ENCODE data around the gene USP9Y.

Gene USP9Y

GRCh38 chrY:12701181-12701695, at the start of gene USP9Y:
USP9Y (plus strand) TSS chrY:12701231; CDS start chrY:12709448, 8,217 bp downstream.
- TF ChIP-seq GATA3 (IDR thresholded peaks at IDR 0.05; ENCODE audit: low read depth, low read length): no peak
- TF ChIP-seq GATA2 (IDR thresholded peaks at IDR 0.05; ENCODE audit: low read depth, low read length): no peak

- no peak for TF ChIP-seq GATA3 (IDR thresholded peaks at IDR 0.05; ENCODE audit: low read depth, low read length)
- TF ChIP-seq GATA2 (IDR thresholded peaks at IDR 0.05; ENCODE audit: low read depth, low read length): no peak
These were observed 49.4 kb upstream of the USP9Y start for GRCh38 chrY:12651621-12652036.

- no peak for TF ChIP-seq GATA2 (IDR thresholded peaks at IDR 0.05; ENCODE audit: low read depth, low read length)
- TF ChIP-seq GATA3 (IDR thresholded peaks at IDR 0.05; ENCODE audit: low read depth, low read length): no peak
These were observed 39.0 kb upstream of the USP9Y start for GRCh38 chrY:12661745-12662681.

GRCh38 chrY:12662745-12663591, 38.1 kb upstream of the USP9Y start:
- no peak for TF ChIP-seq GATA3 (IDR thresholded peaks at IDR 0.05; ENCODE audit: low read depth, low read length)

- TF ChIP-seq GATA2 (IDR thresholded peaks at IDR 0.05; ENCODE audit: low read depth, low read length) (no peak), GATA3 (IDR thresholded peaks at IDR 0.05; ENCODE audit: low read depth, low read length) (no peak)
These were observed 22.9 kb upstream of the USP9Y start for GRCh38 chrY:12678111-12678510.

- TF ChIP-seq GATA3 (IDR thresholded peaks at IDR 0.05; ENCODE audit: low read depth, low read length) (no peak), GATA2 (IDR thresholded peaks at IDR 0.05; ENCODE audit: low read depth, low read length) (no peak)
These were observed 19.5 kb upstream of the USP9Y start for GRCh38 chrY:12681535-12681934.

- no peak for TF ChIP-seq GATA2 (IDR thresholded peaks at IDR 0.05; ENCODE audit: low read depth, low read length)
- no peak for TF ChIP-seq GATA3 (IDR thresholded peaks at IDR 0.05; ENCODE audit: low read depth, low read length)
These were observed 12.7 kb upstream of the USP9Y start for GRCh38 chrY:12688337-12688736.

GRCh38 chrY:12700087-12700486, 944 bp upstream of the USP9Y start:
- no peak for TF ChIP-seq GATA2 (IDR thresholded peaks at IDR 0.05; ENCODE audit: low read depth, low read length)
- TF ChIP-seq GATA3 (IDR thresholded peaks at IDR 0.05; ENCODE audit: low read depth, low read length): no peak

GRCh38 chrY:12702174-12702573, 1.1 kb downstream of the USP9Y start:
- TF ChIP-seq GATA3 (IDR thresholded peaks at IDR 0.05; ENCODE audit: low read depth, low read length) (no peak), GATA2 (IDR thresholded peaks at IDR 0.05; ENCODE audit: low read depth, low read length) (no peak)

- no peak for TF ChIP-seq GATA3 (IDR thresholded peaks at IDR 0.05; ENCODE audit: low read depth, low read length)
- no peak for TF ChIP-seq GATA2 (IDR thresholded peaks at IDR 0.05; ENCODE audit: low read depth, low read length)
These were observed 9.4 kb downstream of the USP9Y start for GRCh38 chrY:12710460-12710859.

GRCh38 chrY:12715376-12715775, 14.3 kb downstream of the USP9Y start:
- TF ChIP-seq GATA2 (IDR thresholded peaks at IDR 0.05; ENCODE audit: low read depth, low read length) (no peak), GATA3 (IDR thresholded peaks at IDR 0.05; ENCODE audit: low read depth, low read length) (no peak)

- TF ChIP-seq GATA2 (IDR thresholded peaks at IDR 0.05; ENCODE audit: low read depth, low read length): no peak
- TF ChIP-seq GATA3 (IDR thresholded peaks at IDR 0.05; ENCODE audit: low read depth, low read length): no peak
These were observed 28.7 kb downstream of the USP9Y start for GRCh38 chrY:12729746-12730145.

- TF ChIP-seq GATA2 (IDR thresholded peaks at IDR 0.05; ENCODE audit: low read depth, low read length) (no peak), GATA3 (IDR thresholded peaks at IDR 0.05; ENCODE audit: low read depth, low read length) (no peak)
These were observed 32.6 kb downstream of the USP9Y start for GRCh38 chrY:12733625-12734024.

- TF ChIP-seq GATA3 (IDR thresholded peaks at IDR 0.05; ENCODE audit: low read depth, low read length): no peak
- TF ChIP-seq GATA2 (IDR thresholded peaks at IDR 0.05; ENCODE audit: low read depth, low read length): no peak
These were observed 33.0 kb downstream of the USP9Y start for GRCh38 chrY:12734051-12734450.
